OCI-LY7 (cell line): ENCODE measurements around the gene CAPN10.

Experiments
- EZH2phosphoT487 ChIP-seq: fragments of 200-600 bp; sonication (generic); IDR thresholded peaks from 2 replicates; pipeline ENCODE4 v1.6.1; 2018; ENCODE audit warnings: low read depth, borderline replicate concordance, mild to moderate bottlenecking, mixed run types, antibody characterized with exemption, low read length, moderate library complexity, mixed read lengths
- TF ChIP-seq, protein P1 (sequence below): fragments of 200-600 bp; sonication (generic); conservative IDR thresholded peaks from 2 replicates; pipeline ENCODE4 v1.5.1; 2014; ENCODE audit warnings: mild to moderate bottlenecking, antibody characterized with exemption, low read length, moderate library complexity, mixed read lengths

DNA sequence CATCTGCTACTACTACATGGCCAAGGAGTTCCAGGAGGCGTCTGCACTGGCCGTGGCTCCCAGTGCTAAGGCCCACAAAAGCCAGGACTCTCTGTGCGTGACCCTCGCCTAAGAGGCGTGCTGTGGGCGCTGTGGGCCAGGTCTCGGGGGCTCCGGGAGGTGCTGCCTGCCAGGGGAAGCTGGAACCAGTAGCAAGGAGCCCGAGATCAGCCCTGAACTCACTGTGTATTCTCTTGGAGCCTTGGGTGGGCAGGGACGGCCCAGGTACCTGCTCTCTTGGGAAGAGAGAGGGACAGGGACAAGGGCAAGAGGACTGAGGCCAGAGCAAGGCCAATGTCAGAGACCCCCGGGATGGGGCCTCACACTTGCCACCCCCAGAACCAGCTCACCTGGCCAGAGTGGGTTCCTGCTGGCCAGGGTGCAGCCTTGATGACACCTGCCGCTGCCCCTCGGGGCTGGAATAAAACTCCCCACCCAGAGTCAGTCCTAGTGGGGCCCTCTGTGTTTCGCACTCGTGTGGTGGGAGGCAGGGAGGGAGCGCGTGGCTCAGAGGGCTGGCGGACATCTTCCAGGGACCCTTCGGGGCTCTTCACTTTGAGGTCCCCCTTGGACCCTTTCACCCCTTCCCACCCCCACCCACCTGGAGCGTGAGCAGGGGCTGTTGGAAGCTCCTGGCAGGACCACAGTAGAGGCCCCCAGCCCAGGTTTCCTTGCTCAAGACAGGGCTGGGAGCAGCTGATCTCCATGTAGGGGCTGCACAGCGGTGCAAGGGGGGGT lies 44.4 kb downstream of the CAPN10 start:
- TF ChIP-seq, protein P1, sequence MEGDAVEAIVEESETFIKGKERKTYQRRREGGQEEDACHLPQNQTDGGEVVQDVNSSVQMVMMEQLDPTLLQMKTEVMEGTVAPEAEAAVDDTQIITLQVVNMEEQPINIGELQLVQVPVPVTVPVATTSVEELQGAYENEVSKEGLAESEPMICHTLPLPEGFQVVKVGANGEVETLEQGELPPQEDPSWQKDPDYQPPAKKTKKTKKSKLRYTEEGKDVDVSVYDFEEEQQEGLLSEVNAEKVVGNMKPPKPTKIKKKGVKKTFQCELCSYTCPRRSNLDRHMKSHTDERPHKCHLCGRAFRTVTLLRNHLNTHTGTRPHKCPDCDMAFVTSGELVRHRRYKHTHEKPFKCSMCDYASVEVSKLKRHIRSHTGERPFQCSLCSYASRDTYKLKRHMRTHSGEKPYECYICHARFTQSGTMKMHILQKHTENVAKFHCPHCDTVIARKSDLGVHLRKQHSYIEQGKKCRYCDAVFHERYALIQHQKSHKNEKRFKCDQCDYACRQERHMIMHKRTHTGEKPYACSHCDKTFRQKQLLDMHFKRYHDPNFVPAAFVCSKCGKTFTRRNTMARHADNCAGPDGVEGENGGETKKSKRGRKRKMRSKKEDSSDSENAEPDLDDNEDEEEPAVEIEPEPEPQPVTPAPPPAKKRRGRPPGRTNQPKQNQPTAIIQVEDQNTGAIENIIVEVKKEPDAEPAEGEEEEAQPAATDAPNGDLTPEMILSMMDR, result no peak
- TF ChIP-seq EZH2phosphoT487, result no peak
